GM20000 (cell line): Measurements from ENCODE around the gene SYNDIG1.

Experiments used
- DNase-seq: peaks from one replicate; pipeline ENCODE4 v3.0.0; 2012; ENCODE audit warnings: low spot score
- CTCF ChIP-seq: IDR thresholded peaks from 2 replicates; pipeline ENCODE4 v1.5.1; 2012; ENCODE audit warnings: mild to moderate bottlenecking, control low read depth; ENCODE audit errors: extremely low read depth, missing control alignments

The SYNDIG1 gene

GRCh38 chr20:24501764-24502556 lies 32.5 kb downstream of the SYNDIG1 start:
- no peak for TF ChIP-seq CTCF
- DNase-seq, result no peak

GRCh38 chr20:24502661-24503060 lies 33.2 kb downstream of the SYNDIG1 start:
- no peak for DNase-seq
- TF ChIP-seq CTCF, result no peak

GRCh38 chr20:24503352-24503931 lies 34.0 kb downstream of the SYNDIG1 start:
- DNase-seq, result no peak
- no peak for TF ChIP-seq CTCF

- TF ChIP-seq CTCF, result no peak
- no peak for DNase-seq
Measured at GRCh38 chr20:24504331-24505285, 35.2 kb downstream of the SYNDIG1 start.

DNA sequence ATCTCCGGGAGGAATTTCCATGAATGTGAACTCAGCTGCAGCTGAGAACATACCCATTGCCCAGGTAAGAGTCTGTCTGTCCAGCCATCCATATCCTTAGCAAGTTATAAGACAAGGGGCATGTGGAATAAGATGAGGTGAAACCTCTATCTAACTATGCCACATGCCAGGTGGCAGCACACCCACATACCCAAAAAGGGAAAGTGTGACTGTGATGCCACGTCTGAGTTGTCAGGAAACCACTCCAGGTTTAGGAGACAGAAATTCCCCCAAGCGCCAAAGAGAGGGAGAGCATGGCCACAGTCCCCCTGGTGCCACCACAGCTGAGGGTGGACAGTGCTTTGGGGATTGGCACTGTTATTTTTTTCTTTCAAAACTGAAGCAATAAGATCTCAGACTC lies 36.7 kb downstream of the SYNDIG1 start:
- no peak for DNase-seq
- TF ChIP-seq CTCF, result no peak

DNA sequence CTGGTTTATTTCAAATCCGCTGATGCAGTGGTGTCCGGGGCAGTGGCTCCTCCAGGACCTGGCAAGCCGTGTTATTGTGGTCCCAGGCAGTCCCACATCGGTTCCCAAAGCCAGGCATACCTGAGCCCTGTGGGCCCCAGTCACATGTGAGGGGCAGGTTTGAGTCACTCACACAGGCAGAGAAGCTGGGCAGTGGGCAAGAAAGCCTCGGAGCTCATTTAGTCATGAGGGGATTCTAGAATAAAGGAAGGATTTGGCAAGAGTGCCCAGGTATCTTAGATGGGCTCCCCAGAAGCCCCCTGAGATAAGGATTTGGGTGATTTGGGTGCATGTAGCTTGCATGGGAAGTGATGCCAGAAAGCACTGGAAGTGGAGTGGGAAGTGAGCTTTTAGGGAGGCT lies 37.3 kb downstream of the SYNDIG1 start:
- no peak for DNase-seq
- TF ChIP-seq CTCF, result no peak
